Umbilical cord (tissue), 2 donors: ENCODE results near the gene GRM1. TPM values are rescaled to one million over a fixed set of nuclear protein-coding genes. Genes with fewer than 3 reads are reported as not detected.

Source experiments
- DNase-seq: peaks from one replicate; pipeline ENCODE4 v3.0.0-alpha.2; 2015; ENCODE audit warnings: low spot score
- total RNA-seq: library from RNA; depleted of rRNA; stranded (reverse); fragments of >200 nt; gene quantifications from one replicate; pipeline ENCODE4 v1.2.3, GENCODE V29; 2014; ENCODE audit warnings: low replicate concordance; ENCODE audit not compliant: insufficient read depth

GRM1 gene
- 1.9 TPM for total RNA-seq

DNA sequence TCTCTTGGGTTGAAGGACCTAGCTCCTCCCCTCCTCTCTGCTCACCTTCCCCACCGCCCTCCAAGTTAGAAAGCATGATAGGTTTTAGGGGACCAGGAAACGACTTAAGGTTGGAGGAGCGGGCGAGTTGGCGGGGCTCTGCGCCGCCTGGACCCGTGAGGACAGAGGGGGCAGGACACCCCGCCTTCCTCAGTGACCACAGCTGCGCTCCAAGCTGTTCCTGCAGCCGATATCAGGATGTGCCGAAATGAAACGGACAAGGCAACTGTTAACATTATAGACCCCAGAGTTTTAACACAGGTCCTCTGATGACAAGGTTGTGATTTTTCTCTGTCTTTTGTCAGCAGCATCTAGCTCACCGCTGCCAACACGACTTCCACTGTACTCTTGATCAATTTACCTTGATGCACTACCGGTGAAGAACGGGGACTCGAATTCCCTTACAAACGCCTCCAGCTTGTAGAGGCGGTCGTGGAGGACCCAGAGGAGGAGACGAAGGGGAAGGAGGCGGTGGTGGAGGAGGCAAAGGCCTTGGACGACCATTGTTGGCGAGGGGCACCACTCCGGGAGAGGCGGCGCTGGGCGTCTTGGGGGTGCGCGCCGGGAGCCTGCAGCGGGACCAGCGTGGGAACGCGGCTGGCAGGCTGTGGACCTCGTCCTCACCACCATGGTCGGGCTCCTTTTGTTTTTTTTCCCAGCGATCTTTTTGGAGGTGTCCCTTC is at the start of gene GRM1:
Gene GRM1 (plus strand): TSS at position 212 of the 722 bp plus-strand sequence. CDS start 456 bp downstream, at position 668.
- no peak for DNase-seq

DNA sequence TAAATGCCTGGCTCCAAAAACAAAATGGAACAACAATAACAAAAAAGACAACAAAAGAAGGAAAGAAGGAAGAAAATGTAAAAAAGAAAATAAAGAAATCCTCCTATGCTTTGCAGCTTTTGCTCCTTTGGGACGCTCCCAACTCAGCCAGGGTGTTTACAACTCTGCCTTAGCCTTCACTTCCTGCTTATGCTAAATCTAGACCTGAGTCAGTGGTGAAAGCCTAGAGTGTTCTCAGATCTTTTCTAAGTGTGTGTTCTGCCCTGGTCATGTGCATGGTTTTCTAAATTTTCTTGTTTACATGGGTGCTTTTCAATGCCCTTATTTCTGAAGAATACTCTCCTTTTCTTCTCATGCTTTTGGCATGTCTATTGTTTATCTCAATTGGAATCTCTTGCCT is 19.5 kb upstream of the GRM1 start:
- DNase-seq = no peak

DNA sequence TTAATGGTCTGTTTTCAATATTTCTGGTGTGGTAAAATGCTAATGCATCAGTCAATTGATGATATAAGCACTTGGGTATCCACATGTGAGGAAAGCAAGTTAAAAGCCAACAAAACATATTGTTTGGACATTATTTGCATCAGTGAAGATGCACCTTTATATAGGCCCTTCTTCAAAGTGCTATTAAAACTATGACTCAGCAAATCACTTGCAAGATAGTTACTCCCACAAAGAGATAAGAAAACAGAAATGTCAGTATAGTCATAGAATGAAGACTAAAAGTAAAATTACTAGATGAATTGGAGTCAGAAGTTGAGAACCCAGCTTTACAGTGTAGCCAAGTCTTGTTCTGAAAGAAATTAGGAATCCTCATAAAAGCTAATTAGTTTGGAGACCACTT is 14.6 kb upstream of the GRM1 start:
- DNase-seq = no peak

DNA sequence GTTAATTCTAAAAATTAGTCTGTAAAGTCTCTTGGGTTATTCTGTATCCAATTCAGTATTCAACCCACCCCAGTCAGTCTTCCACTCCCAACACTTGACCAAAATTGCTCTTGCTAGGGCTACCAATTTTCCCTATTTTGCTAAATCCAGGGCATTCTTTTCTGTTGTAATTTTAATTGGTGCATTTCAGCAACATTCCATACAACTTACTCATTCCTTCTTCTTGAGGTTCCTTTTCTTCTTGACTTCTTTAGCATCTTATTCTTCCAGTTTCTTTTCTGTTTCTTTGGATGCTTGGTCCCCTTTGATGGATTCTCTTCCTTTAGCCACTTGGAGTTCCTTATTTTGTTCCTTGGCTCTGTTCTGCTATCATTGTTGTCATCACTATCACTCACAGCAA is 11.2 kb upstream of the GRM1 start:
- no peak for DNase-seq

DNA sequence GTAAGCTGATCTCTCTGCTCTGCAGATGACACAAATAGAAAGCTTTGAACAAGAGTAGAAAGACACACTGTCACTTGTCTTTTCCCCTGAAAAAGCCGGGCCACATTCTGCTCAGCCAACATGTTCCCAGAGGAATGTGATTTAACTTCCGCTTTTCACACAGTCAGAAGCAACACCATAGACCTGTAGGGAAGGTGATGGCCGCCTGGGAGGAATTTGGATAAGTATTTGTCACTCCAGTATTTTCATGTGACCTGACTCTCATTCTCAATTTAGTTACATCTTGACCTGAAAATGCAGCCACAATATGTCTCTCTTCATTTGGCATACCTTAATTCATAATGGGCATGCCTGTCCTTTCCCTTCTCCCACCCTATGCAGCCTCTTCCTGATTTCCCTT is 2.0 kb upstream of the GRM1 start:
- DNase-seq = no peak

DNA sequence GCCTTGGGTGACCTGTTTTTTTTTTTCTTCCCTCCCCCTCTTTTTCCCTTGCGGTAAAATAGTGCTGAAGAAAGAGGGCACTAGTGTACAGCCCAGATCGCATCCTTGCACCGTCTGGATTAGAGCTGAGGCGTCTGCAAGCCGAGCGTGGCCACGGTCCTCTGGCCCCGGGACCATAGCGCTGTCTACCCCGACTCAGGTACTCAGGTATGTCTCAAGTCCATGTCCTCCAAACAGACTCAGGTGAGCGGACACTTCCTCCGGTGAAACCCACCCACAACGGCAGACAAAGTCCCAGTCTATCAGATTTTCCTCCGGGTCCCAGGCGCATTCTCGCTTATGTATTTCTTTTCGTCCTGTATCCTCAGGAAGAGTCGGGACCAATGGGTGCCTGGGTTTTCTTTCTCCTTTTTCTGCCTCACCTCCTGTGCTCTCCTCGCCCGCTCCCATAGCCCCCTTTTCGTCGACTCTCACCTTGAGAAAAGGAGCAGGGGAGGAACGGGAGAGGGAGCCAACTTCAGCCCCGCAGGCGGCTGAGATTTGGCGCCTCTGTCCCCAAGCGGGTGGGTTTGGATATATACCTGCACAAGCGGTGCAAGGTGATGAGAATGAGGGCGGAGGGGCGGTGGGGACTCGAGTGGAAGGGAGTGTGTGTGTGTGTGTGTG is 1.1 kb upstream of the GRM1 start:
- no peak for DNase-seq

DNA sequence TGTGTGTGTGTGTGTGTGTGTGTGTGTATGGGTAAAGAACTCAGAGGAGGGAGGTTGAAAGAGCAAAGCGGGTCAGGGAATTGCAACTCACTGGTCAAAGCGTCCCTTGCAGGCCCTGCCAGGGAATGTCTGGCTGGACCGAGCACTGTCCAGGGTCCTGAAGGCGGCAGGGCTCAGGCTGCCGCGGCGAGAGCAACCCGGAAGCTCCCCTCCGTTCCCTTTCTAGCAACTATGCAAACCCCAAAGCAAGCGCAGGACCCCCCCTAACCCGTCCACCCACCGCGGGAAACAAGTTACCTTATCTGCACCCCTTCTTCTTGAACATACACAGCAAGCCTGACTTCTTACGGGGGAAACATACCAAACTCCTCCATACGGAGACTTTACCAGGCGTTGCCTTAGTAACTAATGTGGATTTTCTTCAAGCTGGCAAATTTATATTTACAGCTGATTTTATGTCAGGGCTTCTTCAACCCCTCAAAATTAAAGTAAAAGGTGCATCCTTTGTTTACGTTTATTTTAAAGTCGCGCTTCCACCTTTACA is 538 bp upstream of the GRM1 start:
- peak; percentile 57 for DNase-seq

DNA sequence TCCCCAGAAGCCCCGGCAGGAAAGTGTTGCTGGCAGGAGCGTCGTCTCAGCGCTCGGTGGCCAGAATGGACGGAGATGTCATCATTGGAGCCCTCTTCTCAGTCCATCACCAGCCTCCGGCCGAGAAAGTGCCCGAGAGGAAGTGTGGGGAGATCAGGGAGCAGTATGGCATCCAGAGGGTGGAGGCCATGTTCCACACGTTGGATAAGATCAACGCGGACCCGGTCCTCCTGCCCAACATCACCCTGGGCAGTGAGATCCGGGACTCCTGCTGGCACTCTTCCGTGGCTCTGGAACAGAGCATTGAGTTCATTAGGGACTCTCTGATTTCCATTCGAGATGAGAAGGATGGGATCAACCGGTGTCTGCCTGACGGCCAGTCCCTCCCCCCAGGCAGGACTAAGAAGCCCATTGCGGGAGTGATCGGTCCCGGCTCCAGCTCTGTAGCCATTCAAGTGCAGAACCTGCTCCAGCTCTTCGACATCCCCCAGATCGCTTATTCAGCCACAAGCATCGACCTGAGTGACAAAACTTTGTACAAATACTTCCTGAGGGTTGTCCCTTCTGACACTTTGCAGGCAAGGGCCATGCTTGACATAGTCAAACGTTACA is 817 bp downstream of the GRM1 start:
- DNase-seq = no peak

DNA sequence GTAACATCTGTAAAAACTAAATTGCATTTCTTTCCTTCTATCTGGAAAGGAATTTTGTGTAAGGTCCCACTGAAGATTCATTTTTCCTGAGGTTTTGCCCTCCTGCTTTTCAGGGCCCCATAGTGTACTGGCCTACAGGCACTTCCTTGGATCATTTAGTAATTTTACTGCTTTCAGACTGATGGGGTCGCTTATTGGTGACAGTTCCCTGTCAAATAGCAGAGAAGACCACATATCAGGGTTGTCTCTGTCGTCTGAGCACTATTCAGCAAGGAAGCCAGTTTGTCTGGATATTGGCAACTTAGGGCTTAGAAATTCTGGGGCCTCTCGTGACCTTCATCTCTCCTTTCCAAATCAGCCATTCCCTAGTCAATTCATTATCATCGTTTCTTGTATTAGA is 3.5 kb downstream of the GRM1 start:
- DNase-seq = no peak

DNA sequence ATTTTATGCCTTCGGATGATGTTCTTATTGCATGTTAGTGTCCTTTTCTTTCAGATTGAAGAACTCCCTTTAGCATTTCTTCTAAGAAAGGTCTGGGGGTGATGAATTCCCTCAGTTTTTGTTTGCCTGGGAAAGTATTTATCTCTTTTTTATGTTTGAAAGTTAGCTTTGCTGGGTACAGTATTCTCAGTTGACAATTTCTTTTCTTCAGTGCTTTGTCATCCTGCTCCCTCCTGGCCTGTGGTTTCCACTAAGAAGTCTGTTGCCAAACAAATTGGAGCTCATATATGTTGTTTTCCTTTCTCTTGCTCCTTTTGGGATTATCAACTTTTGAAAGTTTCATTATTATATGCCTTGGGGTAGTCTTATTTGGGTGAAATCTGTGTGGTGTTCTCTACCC is 11.5 kb downstream of the GRM1 start:
- no peak for DNase-seq

DNA sequence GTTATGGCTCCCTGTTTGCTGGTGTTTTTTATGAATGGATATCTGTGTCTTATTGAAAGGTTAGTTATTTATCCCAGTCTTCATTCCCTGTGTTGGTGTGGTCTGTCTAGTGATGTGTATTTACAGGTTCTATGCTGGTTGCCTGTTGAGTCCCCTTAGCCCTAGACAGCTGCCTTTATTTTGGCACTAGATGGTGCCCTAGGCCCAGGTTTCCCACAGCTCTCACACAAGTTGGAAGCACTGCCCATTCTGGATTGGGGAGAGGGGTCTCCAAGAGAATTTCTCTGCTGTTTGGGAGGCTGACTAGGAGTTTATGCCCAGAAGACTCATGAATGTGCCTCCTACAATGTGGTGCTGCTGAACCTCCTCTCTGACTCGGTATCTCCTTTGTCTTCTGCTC is 12.4 kb downstream of the GRM1 start:
- DNase-seq = no peak

DNA sequence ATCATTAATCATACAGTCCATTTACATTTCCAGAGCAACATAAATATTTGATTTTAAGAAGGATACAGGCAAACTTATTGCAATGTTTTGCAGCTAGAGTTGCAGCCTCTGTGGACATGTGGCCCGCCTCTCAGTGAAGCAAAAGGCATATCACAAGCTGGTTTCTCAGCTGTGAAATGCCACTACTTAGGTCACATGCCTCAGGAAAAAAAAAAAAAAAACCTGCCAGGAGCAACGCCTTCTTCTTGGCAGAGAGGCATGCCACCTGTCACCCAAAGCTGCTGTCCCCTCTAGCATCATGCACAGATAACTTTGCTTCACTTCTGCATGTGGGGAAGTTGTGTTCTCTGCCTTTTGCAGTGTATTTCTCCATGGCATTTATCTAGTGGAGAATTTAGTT is 18.5 kb downstream of the GRM1 start:
- no peak for DNase-seq

DNA sequence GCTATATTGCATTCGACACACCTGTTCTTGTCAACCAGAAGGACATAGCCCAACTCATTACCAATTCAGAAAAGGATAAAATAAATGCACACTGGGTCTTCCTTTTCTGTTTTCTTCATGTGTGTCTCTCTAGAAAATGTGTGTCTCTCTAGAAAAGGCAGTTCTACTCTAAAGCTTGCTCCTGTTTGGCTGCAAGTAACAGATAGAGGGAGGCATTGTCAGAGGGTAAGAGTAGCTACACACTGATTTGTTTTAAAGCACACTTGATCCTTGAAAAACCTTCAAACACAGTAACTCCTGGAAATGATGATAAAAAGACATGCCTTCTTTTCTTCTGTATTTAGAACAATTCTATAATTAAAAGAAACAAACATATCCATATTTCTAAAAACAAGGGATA is 21.3 kb downstream of the GRM1 start:
- no peak for DNase-seq

DNA sequence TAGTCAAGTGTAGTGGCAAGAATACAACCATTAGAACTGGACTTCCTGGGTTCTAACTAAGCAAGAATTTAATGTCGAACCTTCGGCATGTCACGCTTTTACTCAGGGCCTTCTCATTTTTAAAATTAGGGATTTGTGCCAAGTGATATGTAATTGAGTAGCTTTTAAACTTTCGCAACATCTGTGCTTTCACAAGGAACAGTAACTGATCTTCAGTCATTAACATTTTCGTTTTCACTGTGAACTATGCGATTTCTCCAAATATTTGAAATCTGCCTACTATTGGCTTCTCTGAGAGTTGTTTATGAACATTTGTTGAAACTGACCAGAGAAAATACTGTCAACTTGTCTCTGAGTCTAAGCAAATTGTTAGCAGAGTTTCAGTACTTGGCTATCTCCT is 27.6 kb downstream of the GRM1 start:
- DNase-seq = no peak

DNA sequence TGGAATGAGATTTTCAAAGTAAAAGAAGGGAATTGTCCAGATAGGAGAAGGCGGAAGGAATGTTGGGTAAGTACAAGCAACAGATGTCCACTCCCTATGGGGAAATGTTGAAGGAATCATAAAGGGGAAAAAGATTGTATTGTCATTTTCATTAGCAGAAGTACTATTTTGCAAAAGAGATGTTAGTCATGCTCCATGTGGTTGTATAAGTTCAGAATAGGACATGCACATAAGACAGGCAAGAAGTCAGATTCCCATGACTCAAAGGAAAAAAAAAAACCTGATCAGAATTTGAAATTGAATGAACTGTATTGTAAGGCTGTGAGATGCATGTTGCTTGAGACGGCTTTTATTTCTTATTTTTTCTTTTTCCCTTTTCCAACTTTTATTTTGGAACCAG is 36.8 kb downstream of the GRM1 start:
- DNase-seq = no peak

DNA sequence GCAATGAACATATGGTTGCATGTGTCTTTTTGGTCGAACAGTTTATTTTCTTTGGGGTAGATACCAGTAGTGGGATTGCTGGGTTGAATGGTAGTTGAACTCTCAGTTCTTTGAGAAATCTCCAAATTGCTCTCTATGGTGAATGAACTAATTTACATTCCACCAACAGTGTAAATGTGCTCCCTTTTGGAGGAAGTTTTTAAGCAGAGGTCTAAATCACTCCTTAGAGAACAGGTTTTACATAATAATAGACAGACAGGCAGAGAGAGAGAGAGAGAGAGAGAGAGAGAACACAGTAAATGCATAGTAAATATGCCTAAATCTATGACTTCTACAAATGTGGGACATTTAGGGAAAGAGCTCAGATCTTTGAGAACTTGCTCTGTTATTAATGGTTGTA is 37.6 kb downstream of the GRM1 start:
- no peak for DNase-seq

DNA sequence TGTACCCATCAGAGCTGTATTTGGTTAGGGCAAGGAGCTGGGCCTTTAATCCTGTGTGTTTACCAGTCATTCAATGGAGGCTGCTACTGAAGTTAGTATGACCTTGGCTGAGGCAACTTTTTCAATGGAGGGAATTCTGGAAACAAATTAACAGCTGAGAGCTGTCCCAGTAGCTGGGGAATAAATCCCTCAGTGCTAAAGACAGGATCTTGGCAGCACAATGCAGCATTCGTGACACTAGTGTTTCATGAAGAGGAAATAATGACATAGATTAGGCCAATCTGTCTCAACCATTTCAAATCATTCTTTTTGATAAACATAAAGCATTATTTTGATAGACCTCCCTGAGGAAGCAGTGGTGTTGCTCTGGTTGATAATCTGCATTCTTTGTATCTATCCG is 42.9 kb downstream of the GRM1 start:
- no peak for DNase-seq

DNA sequence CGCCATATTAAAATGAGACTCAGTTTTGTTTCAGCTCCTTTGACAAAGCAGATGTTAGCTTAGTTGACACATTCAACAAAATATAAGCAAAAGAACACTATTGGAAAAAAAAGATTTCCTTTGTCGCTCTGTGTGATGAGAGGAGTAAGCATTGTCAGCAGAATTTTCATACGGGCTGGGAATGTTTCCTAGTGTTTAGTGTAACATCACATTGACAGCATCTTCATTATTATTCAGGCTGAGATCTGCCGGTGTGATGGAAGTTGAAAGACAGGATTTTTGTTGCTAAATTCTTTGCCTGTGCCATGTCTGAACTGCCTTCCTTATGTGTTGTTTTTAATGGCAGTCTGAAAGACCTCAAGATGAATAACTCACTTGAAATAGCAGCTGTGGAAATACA is 49.1 kb downstream of the GRM1 start:
- no peak for DNase-seq

DNA sequence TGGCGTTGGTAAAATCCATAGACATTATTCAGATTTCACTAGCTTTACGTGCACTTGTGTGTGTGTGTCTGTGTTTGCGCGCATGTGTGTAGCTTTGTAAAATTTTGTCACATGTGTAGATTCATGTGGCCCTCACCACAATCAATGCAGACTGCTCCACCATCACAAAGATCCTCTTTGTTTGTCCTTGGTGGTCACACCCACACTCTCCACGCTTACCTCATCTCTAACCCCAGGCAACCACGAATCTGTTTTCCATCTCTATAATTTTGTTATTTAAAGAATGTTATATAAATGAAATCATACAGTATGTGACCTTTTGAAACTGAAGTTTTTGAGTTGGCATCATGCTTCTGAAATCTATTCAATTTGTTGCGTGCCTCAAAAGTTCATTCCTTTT is 58.5 kb downstream of the GRM1 start:
- DNase-seq = no peak

DNA sequence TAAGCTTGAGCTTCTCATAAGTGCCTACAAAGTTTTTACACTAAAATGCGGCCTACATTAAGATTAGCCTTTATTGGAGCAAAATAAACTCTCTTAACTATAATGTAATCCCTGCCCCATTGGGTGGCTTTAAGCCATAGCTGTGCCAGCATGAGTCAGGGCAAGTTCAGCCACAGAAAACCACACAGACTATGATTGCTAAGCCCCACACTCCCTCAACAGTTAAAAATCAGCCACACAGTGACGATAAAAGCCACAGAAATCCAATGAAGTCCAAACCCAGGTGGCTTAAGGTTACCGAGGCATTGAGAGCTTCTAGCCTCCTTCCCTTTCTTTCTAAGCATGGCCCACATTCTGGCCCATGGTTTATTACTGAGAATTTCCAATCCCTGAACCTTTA is 61.6 kb downstream of the GRM1 start:
- no peak for DNase-seq

DNA sequence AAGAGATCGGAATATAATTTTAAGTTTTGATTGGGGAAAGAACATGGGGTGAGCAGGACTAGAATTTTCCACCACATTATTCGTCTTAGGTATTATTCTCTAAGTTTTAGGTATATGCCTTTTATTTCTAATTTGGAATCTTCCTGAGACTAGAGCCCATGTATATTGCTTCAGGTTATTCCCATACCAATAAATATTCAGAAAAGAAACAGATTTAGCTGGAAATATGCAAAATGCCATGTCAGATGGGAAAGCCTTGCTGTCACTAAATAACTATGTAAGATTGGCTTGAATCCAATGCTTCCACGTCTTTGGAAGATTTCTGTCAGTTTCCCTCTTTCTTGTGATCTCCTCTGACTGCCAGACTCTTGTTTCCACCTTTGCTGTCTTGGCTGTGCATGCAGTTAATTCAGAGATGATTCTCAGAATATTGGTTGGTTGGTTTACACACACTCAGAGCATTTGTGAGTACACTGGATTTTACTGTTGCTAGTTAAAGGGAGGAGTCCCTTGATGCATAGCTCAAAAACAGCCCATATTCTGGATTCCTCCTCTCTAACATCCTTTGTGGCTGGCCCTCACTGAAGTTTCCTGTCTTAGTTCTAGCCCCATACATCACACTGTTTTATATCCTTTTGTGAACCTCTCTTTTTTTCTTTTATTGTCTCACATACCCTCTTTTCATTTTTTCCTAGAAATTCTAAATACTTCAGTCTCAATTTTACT is 64.3 kb downstream of the GRM1 start:
- DNase-seq = no peak

DNA sequence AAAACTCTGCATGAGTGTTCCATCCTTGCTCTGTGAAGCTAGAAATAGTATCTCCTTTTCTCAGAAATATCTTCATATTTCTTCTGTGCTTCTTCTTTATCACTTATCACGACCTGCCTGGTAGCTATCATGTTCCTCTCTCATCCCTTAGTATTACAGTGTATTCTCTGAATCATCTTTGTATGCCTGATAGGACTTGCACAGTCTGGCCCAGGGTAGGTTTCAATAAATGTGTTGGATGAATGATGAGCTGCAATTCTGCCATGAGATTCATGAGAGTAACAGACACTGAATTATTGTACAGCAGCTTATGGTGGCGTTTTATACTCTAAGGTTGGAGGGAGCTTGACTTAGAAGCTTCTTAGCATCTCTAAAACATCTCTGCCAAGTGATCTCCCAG is 66.6 kb downstream of the GRM1 start:
- no peak for DNase-seq
